ENCODE results near the gene CNTN4. TPM values are rescaled to one million over a fixed set of nuclear protein-coding genes. Genes with fewer than 3 reads are reported as not detected.

Gene CNTN4
- total RNA-seq, 3 donors from 2014 or later (not counting 1 experiment from before 2014, with no cell fraction given) = not detected

- no peak overlapping the region for H3K27ac ChIP-seq (ENCODE audit: low read length)
- no peaks in the 10 kb centered on the region for H3K4me1 ChIP-seq (ENCODE audit: control insufficient read depth, insufficient read depth, low read length)
- no peak overlapping the region for H3K4me3 ChIP-seq (ENCODE audit: low read length)
- DNase-seq (no peak), ATAC-seq (no peak)
- peaks cover 0 to 7% of the 10 kb centered on the region in 2 donors for H3K9me3 Mint-ChIP-seq
- no peaks in the 10 kb centered on the region for H3K36me3 ChIP-seq (ENCODE audit: control insufficient read depth, insufficient read depth, low read length)
- 48% methylated on average over 2 of the region's 3 CpGs for WGBS (ENCODE audit: insufficient coverage)
- no peak overlapping the region for H3K4me3 Mint-ChIP-seq
- H3K27me3 Mint-ChIP-seq (ENCODE audit: low read depth in 2 of 2) = no peaks in the 10 kb centered on the region
- no peaks in the 10 kb centered on the region for H3K9me3 ChIP-seq (ENCODE audit: control insufficient read depth, insufficient read depth, low read length)
- no peaks in the 10 kb centered on the region for H3K36me3 Mint-ChIP-seq
- intact Hi-C loops (cut with micrococcal nuclease) = no loop called here
- no peaks in the 10 kb centered on the region for H3K27me3 ChIP-seq (ENCODE audit: control insufficient read depth, insufficient read depth, low read length)
- TF ChIP-seq CTCF (IDR thresholded peaks at IDR 0.05) = no peak
- H3K27ac Mint-ChIP-seq = no peak overlapping the region
- H3K4me1 Mint-ChIP-seq = no peaks in the 10 kb centered on the region
These were observed 561.2 kb downstream of the CNTN4 start for GRCh38 chr3:2659896-2660295.

GRCh38 chr3:2661078-2661477, 562.4 kb downstream of the CNTN4 start:
- H3K27ac ChIP-seq (ENCODE audit: low read length) = no peak overlapping the region
- no peaks in the 10 kb centered on the region for H3K36me3 ChIP-seq (ENCODE audit: control insufficient read depth, insufficient read depth, low read length)
- H3K4me3 ChIP-seq (ENCODE audit: low read length) = no peak overlapping the region
- H3K4me1 ChIP-seq (ENCODE audit: control insufficient read depth, insufficient read depth, low read length) = no peaks in the 10 kb centered on the region
- H3K9me3 ChIP-seq (ENCODE audit: control insufficient read depth, insufficient read depth, low read length) = no peaks in the 10 kb centered on the region
- intact Hi-C loops (cut with micrococcal nuclease) = no loop called here
- peaks cover 0 to 7% of the 10 kb centered on the region in 2 donors for H3K9me3 Mint-ChIP-seq
- no peaks in the 10 kb centered on the region for H3K27me3 ChIP-seq (ENCODE audit: control insufficient read depth, insufficient read depth, low read length)
- H3K36me3 Mint-ChIP-seq = no peaks in the 10 kb centered on the region
- H3K27ac Mint-ChIP-seq = no peak overlapping the region
- TF ChIP-seq CTCF (IDR thresholded peaks at IDR 0.05) = no peak
- H3K4me3 Mint-ChIP-seq = no peak overlapping the region
- no peaks in the 10 kb centered on the region for H3K27me3 Mint-ChIP-seq (ENCODE audit: low read depth in 2 of 2)
- no peaks in the 10 kb centered on the region for H3K4me1 Mint-ChIP-seq
- WGBS (ENCODE audit: insufficient coverage) = 67% methylated on average over 1 of the region's 1 CpG
- no peak for ATAC-seq
- DNase-seq = no peak

- no peak overlapping the region for H3K27ac Mint-ChIP-seq
- H3K4me1 ChIP-seq (ENCODE audit: control insufficient read depth, insufficient read depth, low read length) = no peaks in the 10 kb centered on the region
- H3K4me1 Mint-ChIP-seq = no peaks in the 10 kb centered on the region
- H3K9me3 ChIP-seq (ENCODE audit: control insufficient read depth, insufficient read depth, low read length) = peaks cover under 1% of the 10 kb centered on the region
- H3K4me3 ChIP-seq (ENCODE audit: low read length) = no peak overlapping the region
- no peak for DNase-seq
- TF ChIP-seq CTCF (IDR thresholded peaks at IDR 0.05) = no peak
- H3K27me3 Mint-ChIP-seq (ENCODE audit: low read depth in 2 of 2) = no peaks in the 10 kb centered on the region
- ATAC-seq = no peak
- H3K36me3 Mint-ChIP-seq = no peaks in the 10 kb centered on the region
- no peaks in the 10 kb centered on the region for H3K27me3 ChIP-seq (ENCODE audit: control insufficient read depth, insufficient read depth, low read length)
- intact Hi-C loops (cut with micrococcal nuclease) = no loop called here
- H3K9me3 Mint-ChIP-seq = peaks cover 3% of the 10 kb centered on the region in 2 donors
- WGBS (ENCODE audit: insufficient coverage) = 88% methylated on average over 2 of the region's 2 CpGs
- H3K27ac ChIP-seq (ENCODE audit: low read length) = no peak overlapping the region
- no peaks in the 10 kb centered on the region for H3K36me3 ChIP-seq (ENCODE audit: control insufficient read depth, insufficient read depth, low read length)
- H3K4me3 Mint-ChIP-seq = no peak overlapping the region
These were observed 578.8 kb downstream of the CNTN4 start for GRCh38 chr3:2677501-2677900.

GRCh38 chr3:2680236-2680635, 581.6 kb downstream of the CNTN4 start:
- no peaks in the 10 kb centered on the region for H3K4me1 Mint-ChIP-seq
- Histone ChIP-seq H3K27me3 (ENCODE audit: control insufficient read depth, insufficient read depth, low read length) (no peaks in the 10 kb centered on the region), H3K36me3 (ENCODE audit: control insufficient read depth, insufficient read depth, low read length) (no peaks in the 10 kb centered on the region), H3K27ac (ENCODE audit: low read length) (no peak overlapping the region), H3K4me3 (ENCODE audit: low read length) (no peak overlapping the region), H3K4me1 (ENCODE audit: control insufficient read depth, insufficient read depth, low read length) (no peaks in the 10 kb centered on the region), H3K9me3 (ENCODE audit: control insufficient read depth, insufficient read depth, low read length) (no peaks in the 10 kb centered on the region)
- H3K27me3 Mint-ChIP-seq (ENCODE audit: low read depth in 2 of 2) = no peaks in the 10 kb centered on the region
- no peak for TF ChIP-seq CTCF (IDR thresholded peaks at IDR 0.05)
- no peak overlapping the region for H3K27ac Mint-ChIP-seq
- intact Hi-C loops (cut with micrococcal nuclease) = no loop called here
- 79% methylated on average over 4 of the region's 5 CpGs for WGBS (ENCODE audit: insufficient coverage)
- H3K36me3 Mint-ChIP-seq = no peaks in the 10 kb centered on the region
- no peak overlapping the region for H3K4me3 Mint-ChIP-seq
- peaks cover under 1% of the 10 kb centered on the region in 2 donors for H3K9me3 Mint-ChIP-seq
- ATAC-seq = no peak
- no peak for DNase-seq
